Fibroblast of the aortic adventitia (primary cell): Measurements from ENCODE around the gene ETV6. TPM values are rescaled to one million over a fixed set of nuclear protein-coding genes. Genes with fewer than 3 reads are reported as not detected.

Experiments
- DNase-seq: peaks from one replicate; pipeline ENCODE4 v3.0.0-alpha.2; 2010; ENCODE audit warnings: low read depth
- H3K4me3 ChIP-seq: 2 replicates; pipeline ENCODE4 v1.5.1; 2011; ENCODE audit warnings: low read depth, mild to moderate bottlenecking, control low read depth, low read length, moderate library complexity
- total RNA-seq: library from RNA; depleted of rRNA; stranded (reverse); fragments of >200 nt; gene quantifications from 2 replicates; pipeline ENCODE4 v1.2.3, GENCODE V29; 2012; ENCODE audit warnings: low replicate concordance
- TF ChIP-seq, protein P1 (sequence below): IDR thresholded peaks from 2 replicates; pipeline ENCODE4 v1.5.1; 2011; ENCODE audit warnings: mild to moderate bottlenecking, low read length, control low read depth, inconsistent platforms; ENCODE audit not compliant: insufficient read depth

ETV6 gene
- total RNA-seq, 1 donor, result 6.1 TPM

DNA sequence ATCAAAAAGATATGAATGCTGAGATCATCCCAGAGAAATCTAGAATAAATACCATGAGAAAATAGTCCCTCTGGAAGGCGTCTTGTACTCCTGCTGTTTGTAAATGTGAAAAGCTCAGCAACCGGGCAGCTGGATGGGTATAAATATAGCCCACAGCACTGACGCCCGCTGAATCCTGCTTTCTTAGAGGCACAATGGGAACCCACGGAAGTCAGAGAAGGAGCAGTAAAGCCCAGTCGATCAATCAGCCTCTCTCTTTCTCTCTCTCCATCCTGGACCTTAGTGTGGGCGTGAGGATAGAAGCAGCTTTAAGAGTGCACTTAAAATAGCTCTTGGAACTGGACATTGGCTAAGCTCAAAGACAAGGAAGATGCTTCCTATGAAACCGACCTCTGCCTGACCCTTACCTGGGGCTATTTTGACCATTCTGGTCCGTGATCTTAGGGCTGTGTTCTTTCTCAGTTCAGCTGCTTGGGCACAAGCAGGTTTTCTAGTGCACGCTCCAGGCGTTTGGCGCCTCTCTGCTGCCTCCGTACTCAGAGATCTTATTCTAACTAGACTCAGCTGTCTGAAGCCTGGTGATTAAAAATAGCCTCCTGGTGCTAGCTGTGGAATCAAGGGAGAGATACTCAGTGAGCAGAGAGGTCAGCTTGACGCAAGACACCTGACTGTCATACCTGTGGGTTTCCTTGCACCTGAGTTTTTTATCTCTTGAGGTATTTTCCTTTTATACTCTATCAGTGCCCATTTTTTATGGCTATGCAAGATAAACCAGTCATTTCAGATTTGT lies 144.6 kb downstream of the ETV6 start:
- no peak for DNase-seq
- H3K4me3 ChIP-seq, result no peak overlapping the region
- TF ChIP-seq, protein P1, sequence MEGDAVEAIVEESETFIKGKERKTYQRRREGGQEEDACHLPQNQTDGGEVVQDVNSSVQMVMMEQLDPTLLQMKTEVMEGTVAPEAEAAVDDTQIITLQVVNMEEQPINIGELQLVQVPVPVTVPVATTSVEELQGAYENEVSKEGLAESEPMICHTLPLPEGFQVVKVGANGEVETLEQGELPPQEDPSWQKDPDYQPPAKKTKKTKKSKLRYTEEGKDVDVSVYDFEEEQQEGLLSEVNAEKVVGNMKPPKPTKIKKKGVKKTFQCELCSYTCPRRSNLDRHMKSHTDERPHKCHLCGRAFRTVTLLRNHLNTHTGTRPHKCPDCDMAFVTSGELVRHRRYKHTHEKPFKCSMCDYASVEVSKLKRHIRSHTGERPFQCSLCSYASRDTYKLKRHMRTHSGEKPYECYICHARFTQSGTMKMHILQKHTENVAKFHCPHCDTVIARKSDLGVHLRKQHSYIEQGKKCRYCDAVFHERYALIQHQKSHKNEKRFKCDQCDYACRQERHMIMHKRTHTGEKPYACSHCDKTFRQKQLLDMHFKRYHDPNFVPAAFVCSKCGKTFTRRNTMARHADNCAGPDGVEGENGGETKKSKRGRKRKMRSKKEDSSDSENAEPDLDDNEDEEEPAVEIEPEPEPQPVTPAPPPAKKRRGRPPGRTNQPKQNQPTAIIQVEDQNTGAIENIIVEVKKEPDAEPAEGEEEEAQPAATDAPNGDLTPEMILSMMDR, result no peak

DNA sequence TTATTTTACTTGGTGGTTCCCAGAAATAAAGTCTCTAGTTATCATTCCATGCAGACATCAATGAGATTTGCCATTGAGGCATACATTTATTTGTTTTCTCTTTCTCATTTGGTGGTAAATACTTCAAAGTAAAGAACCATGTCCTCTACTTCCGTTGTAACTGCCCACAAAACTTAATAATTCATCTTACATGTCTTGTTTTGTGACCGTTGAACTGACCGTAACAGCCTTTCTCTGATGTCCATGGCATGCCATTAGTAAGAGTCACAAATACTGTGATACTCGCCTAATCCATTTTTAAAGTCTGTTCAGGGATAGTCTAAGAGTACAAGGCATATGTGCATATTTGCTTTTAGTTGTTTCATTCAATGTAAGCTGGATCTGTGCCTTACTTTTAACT lies 145.3 kb downstream of the ETV6 start:
- no peak overlapping the region for H3K4me3 ChIP-seq
- TF ChIP-seq, protein P1, result no peak
- no peak for DNase-seq

DNA sequence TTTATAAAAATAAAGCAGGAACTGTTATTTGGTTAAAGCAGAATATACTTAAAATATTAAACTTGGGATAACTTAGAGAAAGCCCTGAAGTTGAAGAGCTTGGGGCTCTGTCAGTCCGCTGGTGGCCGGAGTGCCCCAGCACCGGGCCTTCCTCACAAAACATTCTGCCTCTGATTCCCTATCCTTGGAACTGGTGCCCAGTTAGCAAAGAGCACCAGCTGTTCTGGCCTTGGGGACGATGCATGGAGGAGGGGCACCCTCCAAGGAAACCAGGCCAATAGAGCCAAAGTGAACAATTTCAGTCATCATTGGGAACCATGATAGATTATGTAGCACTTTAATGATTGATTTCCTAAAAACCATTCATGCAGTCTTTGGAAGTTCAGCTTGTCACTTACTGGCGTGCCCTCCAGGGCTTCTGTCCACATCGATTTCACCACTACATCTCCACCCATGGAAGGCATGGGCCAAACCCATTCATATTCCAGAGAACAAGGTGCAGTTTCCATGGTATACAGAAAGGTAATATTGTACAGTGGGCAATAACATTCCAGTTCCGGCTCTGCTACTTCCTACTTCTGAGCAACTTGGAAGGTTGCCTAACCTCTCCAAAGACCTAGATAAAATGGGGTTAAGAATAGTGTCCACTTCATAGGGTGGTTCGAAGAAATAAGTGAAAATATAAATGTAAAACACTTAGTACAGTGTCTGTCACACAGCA lies 145.9 kb downstream of the ETV6 start:
- H3K4me3 ChIP-seq, result no peak overlapping the region
- TF ChIP-seq, protein P1, result no peak
- DNase-seq, result no peak

DNA sequence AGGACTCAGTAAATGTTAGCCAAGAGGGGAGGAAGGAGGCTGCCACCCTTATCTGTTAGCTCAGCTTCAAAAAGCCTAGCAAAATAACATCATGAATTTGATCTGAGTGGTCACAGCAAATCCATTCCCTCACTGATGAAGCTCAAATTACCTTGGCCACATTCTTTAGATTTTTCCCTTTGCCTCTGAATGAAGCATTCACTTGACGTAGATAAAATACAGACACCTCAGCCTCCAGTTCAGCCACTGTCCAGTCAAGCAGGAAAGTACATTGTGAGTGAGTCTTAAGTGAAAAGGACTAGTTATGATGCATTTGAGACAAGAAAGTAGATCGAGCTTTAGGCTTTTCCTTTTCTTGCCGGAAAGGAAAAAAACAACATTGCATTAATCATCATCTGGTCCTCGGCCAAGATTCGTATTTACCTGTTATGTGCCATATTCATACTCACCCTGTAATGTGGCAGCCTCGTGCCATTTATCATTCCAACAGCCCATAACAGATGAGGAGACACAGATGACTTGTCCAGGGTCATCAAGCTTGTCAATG lies 146.5 kb downstream of the ETV6 start:
- DNase-seq, result peak; percentile 71
- no peak overlapping the region for H3K4me3 ChIP-seq
- TF ChIP-seq, protein P1, result no peak

DNA sequence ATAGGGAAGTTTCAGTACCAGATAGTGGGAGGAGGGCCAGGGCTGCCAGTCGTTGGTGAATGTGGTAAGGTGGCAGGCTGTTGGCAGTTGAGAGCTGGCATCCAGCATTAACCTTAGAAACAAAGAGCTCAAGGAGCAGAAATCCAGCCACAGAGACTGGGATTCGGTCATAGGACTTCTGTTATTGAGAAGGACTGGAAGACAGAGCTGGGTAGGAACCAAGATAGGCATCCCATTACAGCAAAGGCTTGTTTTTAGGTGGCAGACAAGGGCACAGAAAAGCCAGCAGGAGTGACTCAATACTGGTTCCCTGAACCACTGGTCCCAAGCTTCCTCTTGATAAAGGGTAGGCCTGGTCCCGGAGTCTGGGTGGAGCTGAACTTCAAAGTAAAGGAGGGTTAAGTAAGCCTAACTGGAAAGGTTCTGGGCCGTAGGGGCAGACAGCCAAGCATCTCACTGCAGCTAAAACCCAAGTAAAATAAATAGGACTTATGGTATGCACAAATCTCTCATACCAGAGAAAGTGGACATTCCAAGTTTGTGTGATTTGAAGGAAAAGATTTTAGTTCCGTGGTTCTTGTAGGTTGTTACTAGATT lies 147.9 kb downstream of the ETV6 start:
- TF ChIP-seq, protein P1, result no peak
- no peak overlapping the region for H3K4me3 ChIP-seq
- DNase-seq, result peak; percentile 95

DNA sequence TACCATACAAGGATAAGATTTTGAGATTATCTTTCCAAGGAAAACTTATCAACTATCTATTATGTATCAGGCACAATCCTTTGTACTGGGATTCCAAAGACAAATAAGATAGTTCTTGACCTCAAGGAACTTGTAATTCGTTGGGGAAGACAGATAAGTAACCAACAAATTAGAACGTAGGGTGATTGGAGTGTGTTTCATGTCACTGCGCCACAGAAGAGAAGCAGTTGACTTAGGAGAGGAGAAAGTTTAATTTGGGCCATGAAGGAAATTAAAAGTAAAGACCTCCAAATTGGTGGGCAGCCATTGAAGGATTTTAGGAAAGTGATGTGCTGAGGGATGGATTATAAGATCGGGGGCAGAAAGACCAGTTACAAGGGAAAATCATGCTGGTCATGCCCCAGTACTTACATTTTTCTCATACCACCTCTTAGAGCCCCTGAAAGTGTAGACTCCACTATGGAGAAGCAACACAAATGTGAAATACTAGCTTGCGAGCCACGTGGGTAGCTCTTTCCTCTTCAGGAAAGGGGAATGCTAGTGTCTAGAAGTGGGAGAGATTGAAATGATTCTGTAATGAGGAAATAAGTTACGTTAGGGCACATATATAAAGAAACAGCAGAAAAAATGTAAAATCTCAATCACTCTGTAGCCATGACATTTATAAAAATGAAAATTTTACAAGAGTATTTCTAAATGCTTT lies 148.7 kb downstream of the ETV6 start:
- no peak for DNase-seq
- H3K4me3 ChIP-seq, result no peak overlapping the region
- TF ChIP-seq, protein P1, result no peak
